ENCODE data around the gene DPH6.

- TF ChIP-seq CTCF (IDR thresholded peaks at IDR 0.05; ENCODE audit: insufficient read depth, low read length, poor library complexity, severe bottlenecking) (no peak), EZH2phosphoT487 (conservative IDR thresholded peaks at IDR 0.05; ENCODE audit: low read length) (no peak)
Observed at GRCh38 chr15:35458176-35458856, 87.6 kb downstream of the DPH6 start.
